HG03135 (cell line): ENCODE data around the gene NUTM1.
"Not testable (repeated sequence)": the region's sequence is repeated elsewhere in the genome, so short reads cannot be mapped to it uniquely, and the experiment has no call there.

Experiments
- ATAC-seq: cut with Tn5 transposase; IDR thresholded peaks from one replicate; pipeline ENCODE4 v1.9.1; 2021; ENCODE audit warnings: mild to moderate bottlenecking, moderate library complexity; ENCODE audit not compliant: unreplicated experiment

The NUTM1 gene

GRCh38 chr15:34364041-34364440 is 20.9 kb downstream of the NUTM1 start:
- ATAC-seq: no peak

GRCh38 chr15:34365091-34365825 is 22.1 kb downstream of the NUTM1 start:
- ATAC-seq: no peak

- no peak for ATAC-seq
Observed at GRCh38 chr15:34365836-34366235, 22.7 kb downstream of the NUTM1 start.

DNA sequence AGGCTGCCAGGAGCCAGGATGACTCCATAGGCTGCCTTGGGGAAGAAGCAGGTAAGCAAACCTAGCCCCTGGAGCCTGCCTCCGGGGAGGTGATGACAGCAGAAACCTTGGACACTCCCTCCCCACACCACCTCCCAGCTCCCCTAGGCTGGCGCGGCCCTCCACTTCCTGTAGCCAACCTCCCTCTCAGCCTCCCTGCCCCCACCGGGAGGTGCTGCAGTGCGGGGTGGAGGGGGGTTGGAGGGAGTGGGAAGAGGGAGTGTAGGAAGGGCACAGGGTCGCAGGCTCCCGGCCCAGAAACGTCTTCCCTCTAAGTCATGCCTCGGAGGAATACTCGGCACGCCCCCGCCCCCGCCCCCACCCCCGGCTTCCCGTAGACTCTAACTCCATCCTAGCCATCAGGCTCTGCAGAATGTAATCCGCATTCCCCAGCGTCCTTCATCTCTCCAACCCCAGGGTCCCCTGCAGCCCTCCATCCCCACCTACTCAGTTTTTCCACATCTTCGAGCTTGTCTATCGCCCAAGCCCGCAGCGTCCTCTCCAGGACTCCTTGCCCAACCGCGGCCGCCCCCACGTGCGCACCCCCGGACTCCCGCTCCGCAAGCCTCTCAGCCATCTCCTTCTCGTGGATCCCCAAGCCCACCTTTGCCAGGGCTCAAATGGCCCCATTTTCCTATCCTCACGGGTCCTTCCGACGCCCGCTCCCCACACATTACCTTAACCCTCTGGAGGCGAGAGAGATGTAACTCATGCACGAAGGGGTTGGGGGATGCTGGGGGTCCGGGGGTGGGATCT is 23.4 kb downstream of the NUTM1 start:
- ATAC-seq: no peak

DNA sequence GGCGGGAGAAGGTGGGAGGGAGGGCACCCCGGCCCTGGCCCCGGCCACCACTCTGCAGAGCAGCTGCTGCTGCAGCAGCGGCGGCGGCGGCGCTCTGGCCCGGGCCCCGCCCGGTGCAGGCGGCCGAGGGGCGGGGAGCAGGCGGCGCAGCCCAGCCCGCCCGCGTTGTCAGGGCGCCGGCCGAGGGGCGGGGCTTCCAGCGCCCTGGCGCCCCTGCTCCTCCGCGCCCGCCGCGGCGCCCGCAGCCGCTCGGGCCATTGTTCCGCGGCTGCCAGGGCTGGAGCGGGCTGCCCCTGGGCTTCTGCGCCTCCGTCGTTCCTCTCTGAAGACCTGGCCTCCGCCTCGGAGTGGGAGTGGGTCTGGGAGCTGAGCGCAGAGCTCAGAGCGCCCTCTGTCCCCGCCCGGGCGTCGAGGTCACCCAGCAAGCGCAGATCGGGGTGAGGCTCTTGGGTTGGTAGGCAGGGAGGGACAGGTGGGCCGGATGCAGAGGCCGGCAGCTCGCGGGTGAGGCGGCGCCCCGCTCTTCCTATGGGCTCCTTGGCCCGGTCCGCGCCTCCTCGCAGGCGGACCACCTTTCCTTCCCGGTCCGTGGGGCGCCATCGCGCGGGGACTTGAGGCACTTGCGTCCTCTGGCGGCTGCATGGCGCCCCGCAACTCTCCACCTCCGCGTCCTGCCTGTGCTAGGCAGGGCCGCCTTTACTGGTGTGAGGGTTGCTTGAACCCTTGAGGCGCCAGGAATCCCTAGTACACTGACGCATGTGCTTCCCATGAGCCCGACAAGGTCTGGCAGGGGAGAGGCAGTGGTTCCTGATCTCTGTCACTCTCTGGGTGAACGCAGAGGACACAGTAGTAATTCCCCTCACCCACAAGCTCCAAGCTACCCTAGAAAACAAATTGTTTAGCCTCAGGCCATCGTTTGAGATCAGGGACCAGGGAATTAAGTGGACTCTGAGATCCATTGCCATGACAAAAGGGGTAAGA is 24.3 kb downstream of the NUTM1 start, which contains the start of gene LPCAT4:
Gene LPCAT4, minus strand, starts transcription at position 96 of the 981 bp plus-strand sequence. CDS start 96 bp downstream, outside the sequence.
- peak; percentile 84 for ATAC-seq

- ATAC-seq: no peak
Observed at GRCh38 chr15:34370129-34370528, 27.0 kb downstream of the NUTM1 start.

- ATAC-seq: no peak
Observed at GRCh38 chr15:34370643-34371042, 27.5 kb downstream of the NUTM1 start.

DNA sequence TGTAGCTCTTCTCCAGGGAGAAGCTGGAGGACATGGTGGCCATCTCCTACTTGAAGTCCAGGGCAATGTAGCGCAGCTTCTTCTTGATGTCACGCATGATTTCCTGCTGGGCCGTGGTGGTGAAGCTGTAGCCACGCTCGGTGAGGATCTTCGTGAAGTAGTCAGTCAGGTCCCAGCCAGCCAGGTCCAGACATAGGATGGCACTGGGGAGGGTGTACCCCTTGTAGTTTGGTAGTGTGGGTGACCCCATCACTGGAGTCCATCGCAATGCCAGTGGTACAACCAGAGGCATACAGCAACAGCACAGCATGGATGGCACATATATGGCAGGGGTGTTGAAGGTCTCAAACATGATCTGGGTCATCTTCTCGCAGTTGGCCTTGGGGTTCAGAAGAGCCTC is 30.8 kb downstream of the NUTM1 start:
- ATAC-seq: no peak

GRCh38 chr15:34374816-34375215 is 31.7 kb downstream of the NUTM1 start:
- no peak for ATAC-seq

DNA sequence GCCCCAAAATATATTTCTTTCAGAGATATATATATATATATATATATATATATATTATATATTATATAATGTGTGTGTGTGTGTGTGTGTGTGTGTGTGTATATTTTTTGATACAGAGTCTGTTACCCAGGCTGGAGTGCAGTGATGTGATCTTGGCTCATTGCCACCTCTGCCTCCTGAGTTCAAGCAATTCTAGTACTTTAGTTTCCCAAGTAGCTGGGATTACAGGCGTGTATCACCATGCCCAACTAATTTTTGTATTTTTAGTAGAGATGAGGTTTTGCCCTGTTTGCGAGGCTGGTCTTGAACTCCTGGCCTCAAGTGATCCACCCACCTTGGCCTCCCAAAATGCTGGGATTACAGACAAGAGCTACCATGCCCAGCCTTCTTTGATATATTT is 32.4 kb downstream of the NUTM1 start:
- not testable (repeated sequence) for ATAC-seq

GRCh38 chr15:34376856-34377255 is 33.7 kb downstream of the NUTM1 start:
- no peak for ATAC-seq

DNA sequence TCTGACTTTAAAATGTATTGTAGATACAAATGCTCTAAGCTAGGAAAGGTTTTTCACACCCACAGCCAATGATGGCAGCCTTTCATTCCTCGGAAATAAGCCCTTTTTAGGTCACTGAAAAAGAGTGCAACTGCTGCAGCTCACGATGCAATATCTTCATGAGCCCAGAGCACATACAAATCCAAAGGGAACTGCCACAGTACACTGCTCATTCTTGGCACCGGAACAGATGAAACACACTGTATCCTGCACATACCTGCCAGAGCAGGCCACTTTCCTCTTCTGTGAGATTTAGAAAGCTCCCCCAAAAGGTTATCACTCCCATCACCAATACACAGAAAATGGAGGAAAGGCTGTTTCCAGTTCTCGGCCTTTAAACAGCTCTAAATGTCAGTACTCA is 37.4 kb downstream of the NUTM1 start:
- ATAC-seq: not testable (repeated sequence)

DNA sequence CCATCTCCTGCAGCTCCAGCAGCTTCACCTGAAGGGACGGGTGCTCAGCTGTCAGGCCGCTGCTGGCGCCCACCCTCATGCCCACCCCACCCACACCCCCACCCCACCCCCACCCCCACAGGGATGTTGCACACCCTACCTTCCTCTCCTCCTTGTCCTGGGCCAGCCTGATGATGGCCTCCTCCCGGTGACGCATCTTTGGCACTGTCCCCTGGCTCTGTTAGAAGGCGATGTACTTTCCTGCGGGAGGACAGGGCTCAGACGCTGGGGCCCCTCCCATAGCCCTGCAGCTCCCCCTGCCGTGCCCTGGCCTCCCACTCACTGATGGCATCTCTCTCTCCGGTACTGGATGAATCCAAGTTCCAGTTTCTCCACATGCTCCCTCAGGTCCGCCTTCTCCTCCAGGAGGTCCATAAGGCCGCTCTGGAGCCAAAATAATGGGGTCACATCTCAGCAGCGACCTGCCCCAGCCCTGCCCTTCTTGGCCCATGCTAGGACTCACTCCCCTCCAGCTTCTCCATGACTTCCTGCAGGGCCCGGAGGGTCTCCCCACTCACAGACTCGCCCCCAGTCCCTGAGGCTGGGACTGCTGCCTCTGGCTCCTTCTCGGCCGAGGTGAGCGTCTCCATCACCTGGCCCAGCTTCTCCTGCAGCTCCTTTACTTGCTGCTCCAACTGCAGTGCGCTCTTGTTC is 38.9 kb downstream of the NUTM1 start:
- ATAC-seq: not testable (repeated sequence)

DNA sequence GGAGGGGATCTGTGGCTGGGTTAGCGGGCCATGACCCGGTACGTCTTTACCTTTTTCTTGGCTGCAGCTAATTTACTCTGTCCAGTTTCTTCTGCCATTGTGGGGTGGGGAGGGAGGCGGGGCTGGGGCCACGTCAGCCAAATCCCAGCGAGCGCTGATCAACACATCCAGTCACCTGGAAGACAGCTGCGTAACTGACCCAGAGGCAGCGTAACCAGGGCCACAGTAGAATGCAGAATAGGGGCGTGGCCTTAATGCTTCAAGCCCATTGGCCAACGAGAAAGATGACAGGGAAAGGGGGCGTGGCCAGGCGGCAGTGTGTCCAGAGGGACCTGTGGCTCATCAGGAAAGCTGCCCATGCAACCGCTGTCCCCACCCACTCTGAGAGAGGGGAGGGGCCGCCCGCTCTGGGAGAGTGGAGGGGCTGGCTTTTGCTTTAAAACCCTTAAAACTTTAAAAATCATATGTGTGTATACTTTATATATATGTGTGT is 46.5 kb downstream of the NUTM1 start:
- ATAC-seq: not testable (repeated sequence)

DNA sequence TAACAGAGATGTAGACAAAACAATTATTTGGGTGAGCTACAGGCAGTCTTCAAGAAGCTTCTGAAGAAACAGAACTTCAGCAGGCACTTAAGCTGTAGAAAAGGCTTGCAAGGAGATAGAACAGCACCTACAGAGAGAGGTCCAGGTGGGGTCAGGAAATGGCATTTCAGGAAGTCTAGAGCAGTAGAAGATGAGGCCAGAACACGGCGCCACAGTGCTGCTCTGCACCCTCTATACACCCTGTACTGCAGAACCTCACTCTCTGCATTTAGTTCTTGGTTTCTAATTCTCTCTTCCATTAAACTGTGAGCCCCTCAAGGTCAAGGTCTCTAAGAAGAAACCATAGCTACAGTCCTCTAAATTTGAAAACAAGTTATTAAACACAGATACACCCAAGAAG is 49.9 kb downstream of the NUTM1 start:
- not testable (repeated sequence) for ATAC-seq

DNA sequence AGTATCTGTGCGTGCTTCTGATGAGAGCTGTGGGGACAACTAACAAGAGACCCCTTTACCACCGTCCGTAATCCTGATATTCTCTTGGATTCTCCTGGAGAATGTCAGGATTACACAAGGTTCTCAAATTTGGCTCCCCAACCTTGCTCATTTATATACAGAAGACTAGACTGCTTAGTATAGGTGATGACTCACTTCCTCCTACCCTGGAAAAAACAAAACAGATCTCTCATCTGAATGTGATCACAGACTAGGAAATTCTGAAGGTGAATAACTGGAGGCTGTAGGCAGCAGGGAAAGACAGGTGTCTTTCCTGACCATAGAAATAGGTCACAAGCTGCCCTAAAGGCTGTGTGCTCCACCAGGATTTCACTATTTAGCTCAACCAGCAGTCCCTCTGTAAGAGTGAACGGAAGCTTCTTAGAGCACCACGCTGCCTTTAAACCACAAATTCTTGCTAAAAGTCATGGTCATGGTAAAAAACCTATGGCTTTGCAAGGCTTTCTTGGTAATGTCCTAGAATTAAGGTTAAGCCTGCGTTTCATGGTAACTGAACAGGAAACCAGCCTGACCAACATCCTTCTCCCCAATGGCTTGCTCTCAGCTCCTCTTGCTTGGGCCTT is 54.6 kb downstream of the NUTM1 start:
- not testable (repeated sequence) for ATAC-seq

- peak; percentile 65 for ATAC-seq
Observed at GRCh38 chr15:34403160-34403598, 60.1 kb downstream of the NUTM1 start.

GRCh38 chr15:34403899-34404298 is 60.8 kb downstream of the NUTM1 start:
- ATAC-seq: peak; percentile 57
